GM18502 (cell line): ENCODE measurements around the gene RFX1.
"Not testable (repeated sequence)": the region's sequence is repeated elsewhere in the genome, so short reads cannot be mapped to it uniquely, and the experiment has no call there.

Source experiments
- ATAC-seq: cut with Tn5 transposase; IDR thresholded peaks from one replicate; pipeline ENCODE4 v1.9.1; 2021; ENCODE audit warnings: mild to moderate bottlenecking; ENCODE audit not compliant: unreplicated experiment, poor library complexity

The RFX1 gene

DNA sequence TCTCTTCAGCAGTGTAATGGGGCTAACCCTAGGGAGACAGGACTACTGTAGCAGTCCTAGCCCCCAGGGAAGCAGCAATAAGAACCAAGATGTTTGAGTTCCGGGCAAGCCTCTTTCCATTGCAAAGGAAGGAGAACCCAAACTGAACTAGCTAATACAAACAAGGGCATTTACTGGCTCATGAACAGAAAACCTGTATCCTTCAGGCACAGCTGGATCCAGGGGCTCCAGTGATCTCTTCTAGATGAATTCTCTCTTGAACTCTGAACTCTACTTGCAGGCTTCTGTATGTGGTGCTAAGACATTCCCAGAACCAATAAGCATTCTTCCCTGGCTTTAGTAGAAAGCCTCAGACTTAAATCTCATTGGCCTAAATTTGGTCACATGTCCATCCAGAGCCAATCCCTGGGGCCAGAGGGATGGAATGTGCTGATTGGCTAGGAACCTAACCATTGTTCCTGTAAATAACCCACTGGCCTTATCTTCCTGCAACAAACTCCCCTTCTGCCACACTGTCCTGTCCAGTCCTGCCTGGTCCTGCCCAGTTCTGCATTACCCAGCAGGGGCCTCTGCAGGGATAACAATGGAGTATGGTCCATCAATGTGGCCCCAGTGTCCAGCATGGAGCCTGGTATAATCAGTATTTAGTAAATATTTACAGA lies 64.0 kb downstream of the RFX1 start:
- no peak for ATAC-seq

DNA sequence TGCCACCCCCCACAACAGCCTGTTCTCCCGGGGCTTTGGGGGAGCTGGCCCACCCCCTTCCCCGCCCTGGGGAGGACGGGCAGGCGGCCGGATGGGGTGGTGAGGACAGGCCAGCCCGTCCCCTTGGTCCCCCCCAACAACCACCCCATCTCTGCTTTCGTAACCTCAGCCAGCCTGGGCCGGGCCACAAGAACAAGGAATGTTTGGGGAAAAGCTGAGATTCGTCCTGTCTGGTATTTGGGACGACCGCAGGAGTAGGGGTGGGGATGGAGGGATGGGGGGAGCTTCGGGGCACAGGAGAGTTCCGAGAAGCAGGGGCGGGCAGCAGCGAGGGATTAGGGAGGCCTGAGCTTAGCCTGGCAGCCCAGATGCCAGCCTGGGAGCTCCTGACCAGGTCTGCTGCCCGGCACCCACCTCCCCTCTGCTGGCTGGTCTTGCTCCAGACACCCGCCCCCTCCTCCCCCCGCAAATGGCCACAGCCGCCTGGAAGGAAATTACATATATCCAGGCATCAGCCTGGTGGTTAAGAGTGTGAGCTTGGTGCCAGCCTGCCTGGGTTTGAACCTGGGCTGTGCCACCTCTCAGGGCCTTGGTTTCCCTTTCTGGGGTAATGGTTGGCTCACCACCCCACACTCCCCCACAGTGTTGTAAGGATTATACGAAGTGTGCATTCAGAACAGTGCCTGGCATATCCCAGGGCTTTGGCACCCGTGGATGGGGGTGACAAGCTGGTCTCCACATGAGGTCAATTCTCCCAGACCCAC lies 67.6 kb downstream of the RFX1 start, which contains the start of gene PODNL1:
Gene PODNL1 (minus strand): TSS at position 117 of the 764 bp plus-strand sequence. CDS start 236 bp downstream, outside the sequence.
- ATAC-seq, result no peak

DNA sequence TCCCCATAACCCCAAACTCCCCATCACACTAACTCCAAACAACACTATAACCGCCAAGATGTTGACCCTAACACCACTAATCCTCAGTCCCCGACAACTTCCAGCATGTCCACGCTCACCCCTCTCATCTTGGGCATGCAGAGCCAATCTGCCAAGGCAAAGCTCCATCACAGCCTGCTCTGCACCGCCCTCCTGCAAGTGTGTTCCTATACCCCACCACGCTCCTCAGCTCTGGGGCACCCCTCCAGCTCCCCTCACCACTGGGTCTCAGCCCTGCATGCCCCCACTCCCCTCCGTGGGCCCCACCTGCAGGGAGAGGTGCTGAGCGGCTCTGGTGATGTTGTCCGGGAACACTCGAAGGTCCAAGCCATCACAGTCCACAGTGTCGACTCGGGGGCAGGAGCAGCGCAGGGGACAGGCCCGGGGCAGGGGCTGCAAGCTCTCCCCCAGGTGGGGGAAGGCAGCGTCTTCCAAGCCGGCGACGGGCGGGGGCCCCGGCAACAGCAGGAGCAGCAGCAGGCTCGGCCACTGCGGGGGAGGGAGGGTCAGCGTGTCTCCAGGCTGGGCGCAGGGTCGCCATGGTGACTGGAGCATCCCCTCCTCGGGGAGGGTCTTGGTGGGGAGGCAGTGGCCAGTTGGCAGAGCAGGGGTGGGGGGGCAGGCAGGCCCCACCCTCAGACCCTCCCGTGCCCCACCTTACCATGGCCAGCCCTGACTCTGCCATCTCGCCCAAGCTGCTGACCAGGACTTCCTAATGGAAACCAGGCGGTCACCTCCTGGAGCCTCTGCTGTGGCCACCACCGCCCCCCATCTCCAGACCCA lies 68.4 kb downstream of the RFX1 start:
- ATAC-seq, result no peak

DNA sequence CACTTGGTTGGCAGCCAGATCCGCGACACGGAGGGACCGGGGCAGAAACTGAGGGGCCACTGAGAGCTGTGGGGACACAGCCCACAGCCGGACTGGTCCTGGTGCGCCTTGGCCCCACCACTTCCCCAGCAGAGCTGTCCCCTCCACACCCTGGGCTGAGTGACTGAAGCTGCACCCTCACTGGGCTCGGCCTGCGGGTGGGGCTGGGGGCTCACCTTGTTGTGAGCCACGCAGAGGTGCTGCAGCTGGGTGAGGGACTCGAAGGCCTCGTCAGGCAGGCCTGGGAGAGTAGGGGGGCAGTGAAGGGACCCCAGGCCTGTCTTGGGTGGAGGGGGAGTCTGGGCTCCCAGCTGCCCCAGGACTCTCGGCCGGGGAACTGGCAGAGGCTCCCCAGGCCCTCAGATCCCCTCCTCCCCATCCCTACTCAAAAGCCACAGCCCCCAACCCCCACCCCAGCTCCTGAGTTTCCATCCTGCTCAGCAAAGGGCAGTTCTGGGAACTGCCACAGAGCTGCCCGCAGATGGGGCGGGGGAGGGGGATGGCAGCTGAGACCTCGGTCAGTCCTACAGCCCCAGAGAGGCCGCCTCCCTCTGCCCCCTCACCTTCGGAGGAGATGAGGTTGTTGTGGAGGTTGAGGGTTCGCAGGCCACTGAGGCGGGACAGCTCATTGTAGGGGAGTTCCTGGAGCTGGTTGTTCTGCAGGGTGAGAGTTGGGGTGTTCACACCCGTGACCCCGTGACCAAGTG lies 70.2 kb downstream of the RFX1 start:
- ATAC-seq, result no peak

DNA sequence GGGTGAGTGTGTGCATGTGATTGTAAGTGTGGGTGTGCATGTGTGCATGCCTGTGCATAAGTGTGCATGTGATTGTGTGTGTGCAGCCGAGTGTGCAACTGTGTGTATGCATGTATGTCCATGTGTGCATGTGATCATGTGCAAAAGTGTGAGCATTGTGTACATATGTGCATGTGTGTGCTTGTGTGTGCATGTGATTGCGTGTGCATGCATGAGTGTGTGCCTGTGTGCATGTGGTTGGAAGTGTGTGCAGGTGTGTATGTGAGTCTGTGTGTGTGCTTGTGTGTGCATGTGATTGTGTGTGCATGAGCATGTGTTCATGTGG lies 71.4 kb downstream of the RFX1 start:
- ATAC-seq, result no peak

DNA sequence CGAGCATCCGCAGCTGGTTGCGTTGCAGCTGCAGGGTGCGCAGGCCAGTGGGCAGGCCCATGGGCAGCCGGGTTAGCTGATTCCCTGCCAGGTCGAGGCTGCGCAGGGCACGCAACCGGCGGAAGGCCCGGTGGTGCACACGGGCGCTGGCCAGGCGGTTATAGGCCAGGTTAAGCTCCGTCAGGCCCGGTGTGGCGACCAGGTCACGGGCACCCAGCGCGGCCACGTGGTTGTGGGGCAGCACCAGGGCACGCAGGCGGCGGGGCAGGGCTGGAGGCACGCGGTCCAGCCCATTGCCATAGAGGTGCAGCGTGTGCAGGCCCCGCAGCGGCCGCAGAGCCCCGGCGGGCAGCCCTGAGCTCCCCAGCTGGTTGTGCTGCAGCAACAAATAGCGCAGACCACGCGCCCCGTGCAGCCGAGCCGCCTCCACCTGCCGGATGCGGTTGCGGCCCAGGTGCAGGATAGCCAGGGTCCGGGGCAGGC lies 73.2 kb downstream of the RFX1 start:
- no peak for ATAC-seq

DNA sequence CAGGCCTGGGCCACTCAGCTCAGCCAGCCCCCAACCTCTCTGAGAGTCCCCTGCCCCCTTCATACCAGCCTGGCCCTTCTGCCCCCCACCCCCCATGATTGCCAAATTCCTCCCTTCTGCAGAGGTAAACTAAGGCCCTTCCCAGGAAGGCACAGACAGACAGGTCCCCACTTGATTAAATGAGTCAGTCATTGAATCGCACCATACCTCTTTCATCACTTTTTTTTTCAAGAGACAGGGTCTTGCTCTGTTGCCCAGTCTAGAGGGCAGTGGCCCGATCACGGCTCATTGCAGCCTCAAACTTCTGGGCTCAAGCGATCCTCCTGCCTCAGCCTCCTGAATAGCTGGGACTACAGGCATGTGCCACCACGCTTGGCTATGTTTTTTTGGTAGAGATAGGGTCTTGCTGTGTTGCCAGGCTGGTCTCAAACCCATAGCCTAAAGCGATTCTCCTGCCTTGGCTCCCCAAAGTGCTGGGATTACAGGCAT lies 73.9 kb downstream of the RFX1 start:
- no peak for ATAC-seq

DNA sequence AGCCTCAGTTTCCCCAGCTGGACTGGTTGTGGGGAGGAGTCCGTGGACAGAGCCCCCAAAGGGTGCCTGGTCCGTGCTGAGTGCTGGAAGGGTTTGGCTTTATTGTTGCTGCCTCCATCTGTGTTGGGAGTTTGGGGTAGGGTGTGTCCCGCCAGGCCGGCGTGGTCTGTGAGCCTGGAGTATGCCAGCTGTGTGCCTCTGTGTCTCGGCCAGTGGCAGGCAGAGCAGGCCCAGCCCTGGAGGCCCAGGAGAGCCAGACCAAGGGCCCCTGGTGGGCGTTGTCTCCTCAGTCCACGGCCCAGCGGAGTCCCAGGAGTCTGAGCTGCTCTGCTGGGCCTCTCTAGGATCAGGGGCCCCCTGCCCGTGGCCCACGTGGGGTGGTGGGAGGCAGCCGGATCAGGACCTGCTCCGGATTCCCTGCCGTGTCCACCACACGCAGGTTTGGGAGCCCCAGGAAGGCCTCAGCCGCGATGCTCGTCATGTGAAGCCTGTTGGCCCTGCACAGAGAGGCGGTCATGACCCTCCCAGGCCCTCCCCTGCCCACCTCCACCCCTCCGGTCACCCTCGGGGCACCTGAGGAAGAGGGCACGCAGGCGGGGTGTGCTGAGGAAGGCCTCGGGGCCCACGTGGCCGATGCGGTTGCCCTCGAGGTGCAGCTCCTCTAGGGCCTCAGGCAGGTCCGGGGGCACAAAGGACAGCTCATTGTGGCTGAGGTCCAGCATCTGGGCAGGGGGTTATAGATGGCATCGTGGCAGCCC lies 74.5 kb downstream of the RFX1 start:
- no peak for ATAC-seq

DNA sequence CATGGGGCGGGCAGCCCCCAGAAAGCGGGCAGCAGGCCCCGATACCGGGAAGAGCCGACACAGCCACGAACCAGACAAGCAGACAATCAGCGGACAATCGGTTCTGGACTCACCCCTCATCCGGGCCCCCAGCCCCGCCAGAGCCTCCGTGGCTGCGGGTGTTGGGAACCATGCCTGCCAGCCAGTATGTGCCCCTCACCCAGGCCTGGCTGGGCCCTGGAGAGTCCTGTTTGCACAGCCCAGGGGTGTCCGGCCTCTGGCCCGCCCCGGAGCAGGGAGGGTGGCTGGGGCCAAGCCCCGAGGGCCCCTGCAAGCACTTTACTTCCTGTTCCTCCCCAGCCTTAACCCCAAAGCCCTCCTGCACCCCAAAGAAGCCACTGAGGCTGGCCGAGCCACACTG lies 75.7 kb downstream of the RFX1 start:
- no peak for ATAC-seq

DNA sequence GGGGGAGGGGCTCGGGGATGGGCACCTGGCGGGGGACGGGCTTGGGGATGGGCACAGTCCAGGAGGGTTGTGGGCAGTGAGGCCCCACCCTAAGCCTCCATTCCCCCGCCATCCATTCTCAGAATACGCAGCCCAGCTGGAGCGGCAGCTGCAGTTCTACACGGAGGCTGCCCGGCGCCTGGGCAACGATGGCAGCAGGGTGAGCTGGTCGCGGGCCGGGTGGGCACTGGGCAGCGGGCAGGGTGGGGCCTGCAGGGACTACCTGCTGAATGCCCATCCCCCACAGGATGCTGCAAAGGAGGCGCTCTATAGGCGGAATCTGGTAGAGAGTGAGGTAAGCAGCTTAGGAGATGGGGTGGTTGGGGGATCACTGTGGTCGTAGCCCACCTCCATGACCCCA lies 76.2 kb downstream of the RFX1 start:
- ATAC-seq, result no peak

DNA sequence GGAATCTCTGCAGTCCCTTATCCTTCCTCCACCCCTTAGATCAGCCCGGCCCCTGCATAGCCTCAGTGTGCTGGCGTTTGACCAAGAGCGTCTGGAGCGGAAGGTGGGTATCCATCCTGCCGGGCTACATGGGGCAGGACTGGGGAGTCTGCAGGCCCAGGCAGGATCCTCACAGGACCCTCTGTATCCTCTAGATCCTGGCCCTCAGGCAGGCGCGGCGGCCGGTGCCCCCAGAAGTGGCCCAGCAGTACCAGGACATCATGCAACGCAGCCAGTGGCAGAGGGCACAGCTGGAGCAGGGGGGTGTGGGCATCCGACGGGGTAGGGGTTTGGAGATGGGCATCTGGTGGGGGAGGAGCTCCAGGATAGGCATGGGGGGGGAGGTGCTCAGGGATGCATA lies 76.8 kb downstream of the RFX1 start:
- no peak for ATAC-seq

DNA sequence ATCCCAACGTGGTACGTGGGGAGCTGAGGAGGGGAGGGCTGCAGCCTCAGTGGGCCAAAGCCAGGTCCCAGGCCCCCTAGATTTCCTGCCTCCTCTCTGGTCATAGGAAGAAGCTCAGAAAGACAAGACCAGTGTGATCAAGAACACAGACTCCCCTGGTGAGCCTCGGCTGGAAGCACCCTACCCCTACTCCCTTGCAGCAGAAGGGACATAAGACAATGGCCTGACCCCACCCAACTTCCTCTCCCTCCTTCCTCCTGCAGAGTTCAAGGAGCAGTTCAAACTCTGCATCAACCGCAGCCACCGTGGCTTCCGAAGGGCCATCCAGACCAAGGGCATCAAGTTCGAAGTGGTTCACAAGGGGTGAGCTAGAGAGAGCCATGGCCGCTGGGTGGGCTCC lies 79.4 kb downstream of the RFX1 start:
- no peak for ATAC-seq

DNA sequence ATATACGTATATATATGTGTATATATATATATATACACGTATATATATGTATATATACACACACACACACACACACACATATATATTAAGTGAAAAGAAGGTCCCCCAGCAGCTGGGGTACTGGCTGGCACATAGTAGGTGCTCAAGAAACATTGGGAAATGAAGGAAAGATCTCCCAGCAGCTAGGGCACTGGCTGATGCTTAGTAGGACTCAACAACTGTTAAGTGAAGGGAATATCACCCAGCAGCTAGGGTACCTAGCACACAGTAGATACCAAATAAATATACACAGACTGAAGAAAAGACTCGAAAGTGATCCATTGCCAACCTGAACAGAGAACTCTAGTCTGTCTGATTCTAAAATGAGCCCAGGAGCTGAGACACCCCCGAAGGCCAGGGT lies 80.1 kb downstream of the RFX1 start:
- no peak for ATAC-seq

DNA sequence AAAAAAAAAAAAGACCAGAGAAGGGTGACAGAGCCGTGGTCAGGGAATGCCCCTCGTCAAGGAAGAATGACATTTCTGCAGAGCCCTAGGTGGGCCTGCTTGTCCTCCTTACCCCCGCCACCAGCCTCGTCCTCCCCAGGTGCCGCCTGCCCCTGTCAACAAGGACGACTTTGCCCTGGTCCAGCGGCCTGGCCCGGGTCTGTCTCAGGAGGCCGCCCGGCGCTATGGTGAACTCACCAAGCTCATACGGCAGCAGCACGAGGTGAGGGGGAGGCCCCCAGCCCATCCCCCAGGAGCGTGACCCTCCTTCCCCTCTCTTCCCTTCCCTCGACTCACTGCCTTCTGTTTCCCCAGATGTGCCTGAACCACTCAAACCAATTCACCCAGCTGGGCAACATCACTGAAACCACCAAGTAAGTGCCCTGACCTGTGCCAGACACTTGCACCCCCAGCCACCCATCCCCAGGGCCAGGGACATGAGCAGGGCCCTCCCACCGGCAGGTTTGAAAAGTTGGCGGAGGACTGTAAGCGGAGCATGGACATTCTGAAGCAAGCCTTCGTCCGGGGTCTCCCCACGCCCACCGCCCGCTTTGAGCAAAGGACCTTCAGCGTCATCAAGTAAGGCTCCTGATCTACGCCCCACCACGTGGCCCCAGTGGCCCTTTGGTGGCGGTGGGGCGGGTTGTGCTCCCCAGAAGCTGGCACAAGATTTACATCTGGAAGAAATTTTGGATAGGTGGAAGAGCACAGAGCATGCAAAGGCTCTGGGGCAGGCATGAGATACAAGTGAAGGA lies 82.7 kb downstream of the RFX1 start:
- no peak for ATAC-seq

DNA sequence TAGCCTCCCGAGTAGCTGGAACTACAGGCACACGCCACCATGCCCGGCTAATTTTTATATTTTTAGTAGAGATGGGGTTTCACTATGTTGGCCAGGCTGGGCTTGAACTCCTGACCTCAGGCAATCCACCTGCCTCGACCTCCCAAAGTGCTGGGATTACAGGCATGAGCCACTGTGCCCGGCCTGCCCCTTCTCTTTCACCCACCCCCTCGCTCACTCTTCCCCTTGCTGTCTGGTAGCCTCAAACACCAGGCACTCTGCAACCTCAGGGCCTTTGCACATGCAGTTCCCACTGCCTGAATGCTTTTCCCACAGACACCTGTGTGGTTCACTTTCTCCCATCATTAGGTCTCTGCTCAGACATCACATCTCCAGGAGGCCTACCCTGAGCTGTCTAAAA lies 84.0 kb downstream of the RFX1 start:
- ATAC-seq, result not testable (repeated sequence)

DNA sequence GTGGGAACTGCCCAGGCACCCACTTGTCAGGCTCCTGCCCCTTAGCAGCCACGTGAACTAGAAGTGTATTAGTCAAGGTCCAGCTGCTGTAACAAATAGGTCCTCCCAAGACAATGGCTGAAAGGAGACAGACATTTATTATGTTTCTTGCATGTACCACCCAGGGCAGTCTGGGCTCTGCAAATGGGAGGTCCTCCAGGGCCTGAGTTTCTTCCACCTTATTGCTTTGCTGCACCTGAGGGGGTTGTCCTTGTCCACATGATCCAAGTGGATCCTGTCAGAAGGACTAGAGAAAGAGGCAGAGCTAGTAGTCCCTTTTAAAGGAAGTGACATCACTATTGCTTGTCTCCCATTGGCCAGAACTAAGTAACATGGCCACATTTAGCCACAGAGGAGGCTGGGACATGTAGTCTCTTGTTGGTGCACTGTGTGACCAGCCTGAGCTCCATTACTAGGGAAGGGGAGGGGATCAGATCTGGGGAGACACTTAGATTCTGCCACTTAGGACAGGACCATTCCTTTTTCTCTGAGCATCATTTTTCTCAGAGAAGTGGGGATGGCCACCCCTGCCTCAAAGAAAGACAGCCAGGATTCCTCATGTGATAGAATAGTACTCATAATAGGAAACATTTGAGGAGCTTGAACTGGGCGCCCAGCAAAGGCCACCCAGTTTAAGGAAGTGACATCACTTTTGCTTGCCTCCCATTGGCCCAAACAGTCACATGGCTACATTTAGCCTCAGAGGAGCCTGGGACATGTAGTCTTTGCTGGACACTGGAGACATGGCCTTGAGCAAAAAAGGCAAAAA lies 85.0 kb downstream of the RFX1 start:
- ATAC-seq, result no peak

DNA sequence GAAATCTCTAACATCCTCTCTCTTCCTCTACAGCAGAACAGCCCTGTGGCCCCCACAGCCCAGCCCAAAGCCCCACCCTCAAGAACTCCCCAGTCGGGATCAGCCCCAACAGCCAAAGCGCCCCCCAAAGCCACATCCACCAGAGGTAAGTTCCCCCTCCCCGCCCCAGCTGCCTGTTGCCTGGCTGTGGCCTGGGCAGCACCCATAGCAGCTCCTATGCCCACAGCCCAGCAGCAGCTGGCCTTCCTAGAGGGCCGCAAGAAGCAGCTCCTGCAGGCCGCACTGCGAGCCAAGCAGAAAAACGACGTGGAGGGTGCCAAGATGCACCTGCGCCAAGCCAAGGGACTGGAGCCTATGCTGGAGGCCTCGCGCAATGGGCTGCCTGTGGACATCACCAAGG lies 85.6 kb downstream of the RFX1 start:
- no peak for ATAC-seq
